HCT116 (cell line): ENCODE data around the gene CIB1. TPM values are rescaled to one million over a fixed set of nuclear protein-coding genes. Genes with fewer than 3 reads are reported as not detected.
A peak's percentile ranks its signal among the peaks of the same experiment; 100 is the strongest.

Experiments
- ATAC-seq: fragments of 200-7000 bp; cut with Tn5 transposase; 2 replicates; pipeline ENCODE4 v1.9.1; 2020; ENCODE audit warnings: mild to moderate bottlenecking, moderate library complexity
- BruUV-seq: library from RNA; stranded (reverse); fragments of 400-500 nt; replicated peaks from 2 replicates; lab custom pipeline; 2021; lab: Mats Ljungman, UMichigan
- CTCF ChIA-PET: fragments of 300-600 bp; sonication (Branson Sonifier 250); formaldehyde crosslinking; loops from one replicate; lab custom pipeline; 2021; ENCODE audit warnings: antibody characterized with exemption; lab: Charles Lee
- POLR2A ChIA-PET: fragments of 300-600, 350-600 bp; sonication (Branson Sonifier 250); formaldehyde crosslinking; loops from one replicate; lab custom pipeline; 2021; ENCODE audit warnings: antibody characterized with exemption; lab: Charles Lee
- RAD21 ChIA-PET, 2 experiments: fragments of 300-600 bp; sonication (Branson Sonifier 250); formaldehyde crosslinking; loops; one replicate each; lab custom pipeline; 2023; ENCODE audit warnings: low total read pairs in 2 of 2; ENCODE audit not compliant: uncharacterized antibody in 2 of 2, unreplicated experiment in 2 of 2, low non-redundant PET in 1 of 2; lab: Charles Lee
- DNase-seq: peaks from one replicate; pipeline ENCODE4 v3.0.0-alpha.2; 2010; ENCODE audit warnings: low read depth, low spot score
- H2AFZ ChIP-seq: fragments of 200-600 bp; shearing (Covaris generic), sonication (generic); 2 replicates; pipeline ENCODE4 v1.6.1; 2017; ENCODE audit warnings: low read depth, mixed run types, mixed read lengths, antibody characterized with exemption, low read length; ENCODE audit not compliant: poor library complexity, severe bottlenecking
- H3K27ac ChIP-seq: 2 replicates; pipeline ENCODE4 v1.5.1; 2012; ENCODE audit warnings: low read depth, low read length
- H3K27me3 ChIP-seq: fragments of 200-600 bp; sonication (generic); 2 replicates; pipeline ENCODE4 v1.6.1; 2016; ENCODE audit warnings: mixed run types, low read length, mixed read lengths; ENCODE audit not compliant: insufficient read depth
- H3K36me3 ChIP-seq, 2 experiments: fragments of 200-500 bp in 1 of 2; fragments of 200-600 bp in 1 of 2; sonication (Bioruptor generic) in 1 of 2; sonication (generic) in 1 of 2; 2 replicates each; pipeline versions ENCODE4 v1.5.1 to v1.6.1; 2014 to 2016; ENCODE audit warnings: low read length in 2 of 2, inconsistent platforms in 1 of 2, mixed read lengths in 1 of 2, mixed run types in 1 of 2; ENCODE audit not compliant: insufficient read depth in 2 of 2, control insufficient read depth in 1 of 2
- H3K4me1 ChIP-seq, 2 experiments: fragments of 200-600 bp in 1 of 2; sonication (generic) in 1 of 2; 2 replicates each; pipeline versions ENCODE4 v1.5.1 to v1.6.1; 2012 to 2017; ENCODE audit warnings: low read length in 2 of 2, inconsistent platforms in 1 of 2, mild to moderate bottlenecking in 1 of 2, mixed read lengths in 1 of 2, mixed run types in 1 of 2, moderate library complexity in 1 of 2; ENCODE audit not compliant: insufficient read depth in 2 of 2, control insufficient read depth in 1 of 2
- H3K4me2 ChIP-seq: fragments of 200-600 bp; sonication (generic); 2 replicates; pipeline ENCODE4 v1.6.1; 2017; ENCODE audit warnings: mixed run types, low read length, mixed read lengths
- H3K4me3 ChIP-seq, 2 experiments: fragments of 200-600 bp in 1 of 2; sonication (generic) in 1 of 2; replicated peaks in 1 of 2; 2 replicates each; pipeline ENCODE4 v1.5.1; 2011 to 2016; ENCODE audit warnings: low read length in 2 of 2, control low read depth in 1 of 2, low read depth in 1 of 2, mild to moderate bottlenecking in 1 of 2, mixed read lengths in 1 of 2, mixed run types in 1 of 2
- H3K79me2 ChIP-seq: fragments of 200-600 bp; sonication (generic); 2 replicates; pipeline ENCODE4 v1.6.1; 2017; ENCODE audit warnings: mild to moderate bottlenecking, mixed run types, low read length, moderate library complexity, mixed read lengths; ENCODE audit not compliant: insufficient read depth
- H3K9ac ChIP-seq: fragments of 200-600 bp; sonication (generic); 2 replicates; pipeline ENCODE4 v1.6.1; 2016; ENCODE audit warnings: low read length, mixed read lengths
- H3K9me2 ChIP-seq: fragments of 200-600 bp; sonication (generic), shearing (Covaris generic); 2 replicates; pipeline ENCODE4 v1.6.1; 2017; ENCODE audit warnings: mixed run types, mild to moderate bottlenecking, moderate library complexity; ENCODE audit not compliant: insufficient read depth
- H3K9me3 ChIP-seq, 2 experiments: fragments of 200-500 bp in 1 of 2; fragments of 200-600 bp in 1 of 2; sonication (Bioruptor generic) in 1 of 2; sonication (generic) in 1 of 2; 2 replicates each; pipeline ENCODE4 v1.6.1; 2014 to 2017; ENCODE audit warnings: low read length in 2 of 2, mixed read lengths in 2 of 2, inconsistent platforms in 1 of 2, low read depth in 1 of 2, mild to moderate bottlenecking in 1 of 2, mixed run types in 1 of 2, moderate library complexity in 1 of 2; ENCODE audit not compliant: control insufficient read depth in 1 of 2, insufficient read depth in 1 of 2
- H4K20me1 ChIP-seq: fragments of 200-600 bp; sonication (generic), shearing (Covaris generic); 2 replicates; pipeline ENCODE4 v1.6.1; 2017; ENCODE audit warnings: mixed run types, mild to moderate bottlenecking, moderate library complexity; ENCODE audit not compliant: insufficient read depth
- SP1 ChIP-seq: IDR thresholded peaks from 2 replicates; pipeline ENCODE4 v1.6.1; 2012; ENCODE audit warnings: low read depth
- ZNF274 ChIP-seq: fragments of 200-500 bp; sonication (Bioruptor generic); IDR thresholded peaks from 2 replicates; pipeline ENCODE4 v1.6.1; 2014; ENCODE audit warnings: mild to moderate bottlenecking, low read depth, low read length, inconsistent platforms
- intact Hi-C: fragments of 100-400 bp; cut with micrococcal nuclease; formaldehyde crosslinking; loops from 2 replicates; pipeline ENCODE4 v1.10.0; 2022
- total RNA-seq: library from RNA; stranded (reverse); gene quantifications from one replicate; pipeline ENCODE4 v1.2.1, GENCODE V29; 2021; ENCODE audit not compliant: unreplicated experiment
- TF ChIP-seq, protein P1 (sequence below): IDR thresholded peaks from 2 replicates; pipeline ENCODE4 v1.6.1; 2012
- TF ChIP-seq, protein P2 (sequence below): IDR thresholded peaks from 2 replicates; pipeline ENCODE4 v1.6.1; 2012; ENCODE audit warnings: low read depth

The CIB1 gene
- total RNA-seq, 1 experiment from 2014 or later, result 92.7 TPM

DNA sequence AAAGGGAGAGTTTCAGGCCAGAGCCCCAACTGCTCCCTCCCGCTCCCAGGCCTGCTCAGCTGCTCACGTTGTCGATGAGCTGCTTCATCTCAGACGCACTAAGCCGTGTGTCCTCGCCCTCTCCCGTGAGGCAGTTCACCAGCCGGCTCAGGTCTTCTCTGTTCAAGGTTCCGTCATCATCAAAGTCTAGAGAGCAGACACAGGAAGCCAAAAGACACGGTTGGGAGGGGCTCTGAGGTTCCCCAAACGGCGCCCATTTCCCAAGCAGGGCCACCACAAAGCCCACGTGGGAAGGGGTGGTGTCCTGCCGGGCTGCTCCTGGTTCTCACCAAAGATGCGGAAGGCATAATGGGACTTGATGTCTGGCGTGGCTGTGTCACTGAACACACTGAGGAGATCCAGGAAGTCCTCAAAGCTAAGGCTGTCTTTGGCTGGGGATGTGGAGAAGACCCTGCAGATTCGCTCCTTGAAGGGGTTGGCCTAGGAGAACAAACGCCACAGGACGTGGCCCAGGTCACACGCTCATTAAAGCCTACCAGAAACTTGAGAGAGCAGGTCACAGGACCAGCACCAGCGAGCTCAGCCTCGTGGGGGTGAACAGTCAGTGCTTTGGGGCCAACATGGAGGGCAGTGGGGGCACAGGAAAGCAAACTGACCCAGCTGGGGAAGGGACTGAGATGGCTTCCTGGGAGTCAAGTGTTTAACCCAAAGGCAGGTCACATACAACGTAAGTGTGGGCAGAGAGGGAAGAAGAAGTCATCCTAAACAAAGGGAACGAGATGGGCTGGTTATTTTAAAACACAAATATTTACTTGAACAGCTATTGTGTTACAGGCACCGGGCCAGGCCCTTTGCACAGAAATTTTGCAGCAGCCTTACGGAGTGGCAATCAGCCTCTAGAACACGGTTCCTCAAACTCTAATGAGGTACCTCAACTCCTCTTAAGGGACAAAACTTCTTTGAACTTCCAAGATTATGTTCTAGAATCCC lies 2.4 kb downstream of the CIB1 start:
- RAD21 ChIA-PET, result no interaction called here
- no peaks in the 10 kb centered on the region for H3K9me3 ChIP-seq
- H3K4me2 ChIP-seq, result peak overlapping the region; percentile 89; the same call in 1 of the 2 replicates
- H4K20me1 ChIP-seq, result no peaks in the 10 kb centered on the region
- H3K79me2 ChIP-seq, result peaks cover 15% of the 10 kb centered on the region
- POLR2A ChIA-PET, result no interaction called here
- no peak overlapping the region for H2AFZ ChIP-seq
- ATAC-seq, result no peak
- H3K27me3 ChIP-seq, result no peaks in the 10 kb centered on the region
- no peak overlapping the region for H3K4me3 ChIP-seq
- intact Hi-C loops, result no loop called here
- H3K27ac ChIP-seq, result no peak overlapping the region
- no peak for DNase-seq
- peaks cover 9 to 34% of the 10 kb centered on the region in 2 experiments; a peak in 3 of 4 replicates for H3K4me1 ChIP-seq
- H3K9ac ChIP-seq, result no peak overlapping the region
- CTCF ChIA-PET, result interaction anchor here (2.7 kb wide), 1 partner anchor 17 kb away, joined by 15 read pairs; no protein-coding TSS in a partner anchor
- H3K36me3 ChIP-seq, result peaks cover 20 to 35% of the 10 kb centered on the region in 2 experiments
- no TSS peak for BruUV-seq
- TF ChIP-seq, protein P1, sequence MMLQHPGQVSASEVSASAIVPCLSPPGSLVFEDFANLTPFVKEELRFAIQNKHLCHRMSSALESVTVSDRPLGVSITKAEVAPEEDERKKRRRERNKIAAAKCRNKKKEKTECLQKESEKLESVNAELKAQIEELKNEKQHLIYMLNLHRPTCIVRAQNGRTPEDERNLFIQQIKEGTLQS, result no peak
- TF ChIP-seq ZNF274 (no peak), SP1 (no peak)
- TF ChIP-seq, protein P2, sequence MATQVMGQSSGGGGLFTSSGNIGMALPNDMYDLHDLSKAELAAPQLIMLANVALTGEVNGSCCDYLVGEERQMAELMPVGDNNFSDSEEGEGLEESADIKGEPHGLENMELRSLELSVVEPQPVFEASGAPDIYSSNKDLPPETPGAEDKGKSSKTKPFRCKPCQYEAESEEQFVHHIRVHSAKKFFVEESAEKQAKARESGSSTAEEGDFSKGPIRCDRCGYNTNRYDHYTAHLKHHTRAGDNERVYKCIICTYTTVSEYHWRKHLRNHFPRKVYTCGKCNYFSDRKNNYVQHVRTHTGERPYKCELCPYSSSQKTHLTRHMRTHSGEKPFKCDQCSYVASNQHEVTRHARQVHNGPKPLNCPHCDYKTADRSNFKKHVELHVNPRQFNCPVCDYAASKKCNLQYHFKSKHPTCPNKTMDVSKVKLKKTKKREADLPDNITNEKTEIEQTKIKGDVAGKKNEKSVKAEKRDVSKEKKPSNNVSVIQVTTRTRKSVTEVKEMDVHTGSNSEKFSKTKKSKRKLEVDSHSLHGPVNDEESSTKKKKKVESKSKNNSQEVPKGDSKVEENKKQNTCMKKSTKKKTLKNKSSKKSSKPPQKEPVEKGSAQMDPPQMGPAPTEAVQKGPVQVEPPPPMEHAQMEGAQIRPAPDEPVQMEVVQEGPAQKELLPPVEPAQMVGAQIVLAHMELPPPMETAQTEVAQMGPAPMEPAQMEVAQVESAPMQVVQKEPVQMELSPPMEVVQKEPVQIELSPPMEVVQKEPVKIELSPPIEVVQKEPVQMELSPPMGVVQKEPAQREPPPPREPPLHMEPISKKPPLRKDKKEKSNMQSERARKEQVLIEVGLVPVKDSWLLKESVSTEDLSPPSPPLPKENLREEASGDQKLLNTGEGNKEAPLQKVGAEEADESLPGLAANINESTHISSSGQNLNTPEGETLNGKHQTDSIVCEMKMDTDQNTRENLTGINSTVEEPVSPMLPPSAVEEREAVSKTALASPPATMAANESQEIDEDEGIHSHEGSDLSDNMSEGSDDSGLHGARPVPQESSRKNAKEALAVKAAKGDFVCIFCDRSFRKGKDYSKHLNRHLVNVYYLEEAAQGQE, result no peak
- no peaks in the 10 kb centered on the region for H3K9me2 ChIP-seq
